Activated CD4-positive, alpha-beta T cell treated with anti-CD3 and anti-CD28 coated beads for 48 hours (primary cell): ENCODE measurements around the gene PLCXD3.
"Not testable (repeated sequence)": the region's sequence is repeated elsewhere in the genome, so short reads cannot be mapped to it uniquely, and the experiment has no call there.

ENCODE experiments used
- DNase-seq: peaks from one replicate; pipeline ENCODE4 v3.0.0-alpha.2; 2020

PLCXD3 gene

DNA sequence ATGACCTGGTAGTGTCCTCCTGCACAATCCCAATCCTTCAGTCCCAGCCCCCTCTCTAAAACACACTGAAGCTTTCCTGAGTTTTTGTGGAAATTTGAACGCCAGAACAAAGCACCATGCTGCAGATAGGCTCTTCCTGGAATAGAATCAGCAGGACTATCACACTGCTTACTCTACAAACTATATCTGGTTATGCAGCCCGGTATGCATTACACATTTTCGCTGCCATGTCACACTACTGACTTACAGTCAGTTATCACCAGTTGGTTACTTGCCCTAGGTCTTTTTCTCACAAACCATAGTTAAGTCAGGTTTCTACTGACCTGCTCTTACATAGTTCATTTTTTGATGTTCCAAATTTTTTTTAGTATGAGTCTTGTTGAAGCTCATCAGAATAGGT lies 24.9 kb downstream of the PLCXD3 start:
- no peak for DNase-seq

DNA sequence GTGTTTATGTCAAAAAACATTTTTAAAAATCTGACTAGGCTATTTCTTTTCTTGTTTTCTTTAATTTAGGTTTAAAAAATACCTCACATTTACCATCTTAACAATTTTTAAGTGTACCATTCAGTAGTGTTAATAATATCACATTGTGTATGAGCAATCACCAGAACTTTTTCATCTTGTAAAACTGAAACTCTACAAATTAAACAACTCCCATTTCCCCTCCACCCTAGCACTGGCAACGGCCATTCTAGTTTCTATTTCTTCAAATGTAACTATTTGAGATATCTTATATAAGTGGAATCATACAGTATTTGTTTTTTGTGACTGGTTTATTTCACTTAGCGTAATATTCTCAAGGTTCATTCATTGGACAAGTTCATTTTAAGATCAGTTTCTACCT lies 27.7 kb downstream of the PLCXD3 start:
- no peak for DNase-seq

DNA sequence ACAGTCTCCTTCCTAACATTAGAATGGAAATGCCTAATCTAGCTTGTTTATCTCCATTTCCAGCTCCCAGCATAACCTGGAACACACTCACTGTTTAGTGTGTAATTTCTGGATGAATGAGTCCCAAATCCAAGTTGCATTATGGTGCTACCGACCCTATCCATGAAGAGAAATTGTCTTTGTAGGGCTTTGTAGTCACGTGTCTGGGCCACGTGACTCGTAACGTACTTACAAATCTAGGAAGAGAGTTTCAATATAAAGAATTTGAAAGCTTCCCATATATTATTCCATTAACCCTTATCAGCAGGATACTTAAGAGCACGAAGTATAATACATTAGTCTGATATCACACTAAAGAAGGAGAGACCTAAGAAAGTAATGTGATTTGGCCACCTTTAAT lies 28.2 kb downstream of the PLCXD3 start:
- DNase-seq, result no peak

DNA sequence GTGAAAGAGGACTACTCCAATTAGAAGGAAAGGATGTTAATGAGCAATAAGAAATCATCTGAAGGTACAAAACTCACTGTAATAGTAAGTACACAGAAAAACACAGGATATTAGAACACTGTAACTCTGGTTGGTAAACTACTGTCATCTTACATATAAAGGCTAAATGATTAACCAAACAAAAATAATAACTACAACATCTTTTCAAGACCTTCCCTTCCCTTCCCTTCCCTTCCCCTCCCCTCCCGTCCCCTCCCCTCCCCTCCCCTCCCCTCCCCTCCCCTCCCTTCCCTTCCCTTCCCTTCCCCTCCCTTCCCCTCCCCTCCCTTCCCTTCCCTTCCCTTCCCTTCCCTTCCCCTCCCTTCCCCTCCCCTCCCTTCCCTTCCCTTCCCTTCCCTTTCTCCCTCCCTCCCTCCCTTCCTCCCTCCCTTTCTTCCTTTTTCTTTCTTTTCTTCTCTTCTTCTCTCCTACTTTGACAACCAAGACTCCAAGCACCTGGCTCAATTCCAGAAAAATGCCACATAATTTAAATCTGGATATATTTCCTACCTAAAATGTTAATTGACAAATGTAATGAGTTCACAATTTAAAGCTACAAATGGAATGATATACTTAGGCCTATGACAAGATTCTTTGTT lies 38.7 kb downstream of the PLCXD3 start:
- not testable (repeated sequence) for DNase-seq

DNA sequence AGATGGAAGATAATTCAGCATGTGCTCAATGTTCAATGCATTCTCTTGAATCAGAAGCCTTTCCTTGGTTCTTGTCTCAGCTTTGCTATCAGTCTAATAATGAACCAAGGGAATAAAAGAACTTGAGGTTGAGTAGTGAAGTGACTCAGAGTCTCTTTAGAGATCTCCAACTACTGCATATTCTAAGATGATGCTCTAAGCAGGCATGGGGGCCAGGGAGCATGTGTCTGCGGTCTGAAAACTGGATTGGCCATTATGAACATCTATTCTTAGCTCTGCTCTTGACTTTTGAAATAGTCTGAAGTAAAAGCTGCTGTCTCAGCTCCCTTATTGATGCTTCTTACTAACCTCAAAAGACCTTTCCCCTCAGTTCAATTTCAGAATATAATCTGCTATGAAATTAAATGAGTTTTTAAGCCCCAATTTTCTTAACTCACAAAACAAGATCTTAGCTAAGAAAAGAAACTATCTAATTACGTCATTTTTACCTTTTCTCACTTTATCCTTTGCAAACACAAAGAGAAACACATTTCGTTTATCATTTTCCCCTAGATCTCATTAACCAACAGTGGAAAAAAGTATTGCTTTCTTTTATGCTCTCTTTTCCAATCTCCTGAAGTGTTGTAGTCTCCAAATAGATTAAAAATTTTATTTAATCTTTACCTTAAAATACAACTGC lies 44.8 kb downstream of the PLCXD3 start:
- DNase-seq, result no peak

DNA sequence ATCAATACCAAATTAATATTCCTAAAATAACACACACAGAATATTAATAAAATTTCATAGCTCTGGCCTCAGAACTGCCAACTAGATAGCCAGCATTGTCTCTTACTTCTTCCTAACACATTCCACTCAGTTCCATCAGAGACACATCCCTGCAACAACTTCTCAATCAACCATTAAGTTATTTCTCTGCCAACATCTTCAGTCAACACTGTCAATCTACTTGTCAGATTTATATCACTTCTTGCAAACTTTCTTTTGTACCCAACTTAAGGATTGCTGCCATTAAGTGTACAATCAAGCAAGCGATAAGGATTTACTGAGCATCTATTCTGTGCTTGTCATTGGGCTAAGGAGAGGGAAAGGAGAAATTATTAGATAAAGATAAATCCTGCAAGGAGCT lies 50.8 kb downstream of the PLCXD3 start:
- no peak for DNase-seq

DNA sequence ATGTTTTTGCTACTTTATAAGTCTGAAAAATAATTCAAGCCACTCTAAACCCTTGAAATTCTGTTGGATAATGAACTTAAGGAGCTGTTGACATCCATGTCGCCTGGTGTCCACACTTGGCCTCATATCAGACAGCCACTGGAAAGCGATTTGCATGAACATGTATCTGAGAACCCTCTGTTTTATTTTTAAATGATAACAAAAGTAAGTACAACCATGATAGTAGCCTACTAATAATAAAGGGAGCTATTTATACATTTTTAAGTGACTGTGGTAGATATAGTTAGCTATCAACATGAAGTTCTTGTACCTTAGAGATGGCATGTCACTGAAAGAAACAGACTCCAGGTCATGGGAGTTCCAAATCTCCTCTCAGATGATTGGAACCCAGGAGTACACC lies 53.3 kb downstream of the PLCXD3 start:
- DNase-seq, result no peak

DNA sequence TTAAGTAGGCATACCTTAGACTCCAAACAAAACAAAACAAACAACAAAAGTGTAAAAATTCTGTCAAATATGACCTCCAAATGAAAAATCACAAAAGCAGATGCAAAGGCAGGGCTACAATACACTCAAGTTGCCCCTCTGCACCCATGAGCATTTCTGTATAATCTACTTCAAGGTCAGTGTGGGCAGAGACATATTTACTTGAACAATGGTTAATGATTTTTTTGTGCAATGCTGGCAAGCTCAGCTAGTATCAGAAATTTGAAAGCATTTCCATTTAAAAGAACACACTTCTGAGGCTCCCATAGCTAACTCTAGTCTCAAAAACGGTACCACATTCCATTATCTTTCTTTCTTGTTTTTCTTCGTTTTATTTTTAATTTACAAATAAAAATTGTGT lies 57.9 kb downstream of the PLCXD3 start:
- no peak for DNase-seq

DNA sequence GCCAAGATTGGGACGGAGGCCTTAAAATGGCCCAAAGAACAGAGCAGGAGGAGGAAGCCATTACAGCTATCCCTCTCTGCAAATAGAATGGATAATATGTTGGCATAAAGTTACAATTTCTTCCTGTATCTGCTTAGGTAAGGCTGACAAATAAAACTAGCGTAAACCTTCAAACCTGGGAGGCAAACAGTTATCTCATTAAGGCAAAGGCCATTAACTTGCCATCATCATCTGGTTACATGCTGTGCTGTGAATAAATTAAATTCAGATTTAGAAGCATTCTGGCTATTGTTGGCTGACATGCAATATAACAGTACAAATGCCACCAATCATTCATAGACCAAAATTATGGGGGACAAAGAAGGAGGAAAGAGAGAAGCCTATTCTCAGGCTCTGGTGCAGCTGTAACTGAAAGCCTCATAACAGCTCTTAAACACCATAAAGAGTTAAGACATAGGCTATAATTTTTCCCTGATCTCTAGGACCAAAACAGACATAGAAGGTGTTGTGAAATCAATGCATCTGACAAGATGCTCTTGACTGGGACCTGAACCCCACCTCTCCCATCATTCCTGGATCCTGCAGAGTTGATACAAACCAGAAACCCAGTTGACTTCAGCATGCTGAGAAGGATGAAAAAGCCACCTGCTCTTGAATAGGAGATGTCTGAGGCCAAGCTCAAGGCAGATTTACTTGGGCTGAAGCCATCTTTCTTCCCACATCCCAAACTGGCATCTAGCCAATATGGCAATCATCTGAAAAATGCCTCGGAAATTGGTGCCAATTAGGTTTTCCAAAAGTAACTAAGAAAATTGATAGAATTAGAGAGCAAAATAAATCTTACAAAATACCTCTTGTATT lies 62.5 kb downstream of the PLCXD3 start:
- no peak for DNase-seq

DNA sequence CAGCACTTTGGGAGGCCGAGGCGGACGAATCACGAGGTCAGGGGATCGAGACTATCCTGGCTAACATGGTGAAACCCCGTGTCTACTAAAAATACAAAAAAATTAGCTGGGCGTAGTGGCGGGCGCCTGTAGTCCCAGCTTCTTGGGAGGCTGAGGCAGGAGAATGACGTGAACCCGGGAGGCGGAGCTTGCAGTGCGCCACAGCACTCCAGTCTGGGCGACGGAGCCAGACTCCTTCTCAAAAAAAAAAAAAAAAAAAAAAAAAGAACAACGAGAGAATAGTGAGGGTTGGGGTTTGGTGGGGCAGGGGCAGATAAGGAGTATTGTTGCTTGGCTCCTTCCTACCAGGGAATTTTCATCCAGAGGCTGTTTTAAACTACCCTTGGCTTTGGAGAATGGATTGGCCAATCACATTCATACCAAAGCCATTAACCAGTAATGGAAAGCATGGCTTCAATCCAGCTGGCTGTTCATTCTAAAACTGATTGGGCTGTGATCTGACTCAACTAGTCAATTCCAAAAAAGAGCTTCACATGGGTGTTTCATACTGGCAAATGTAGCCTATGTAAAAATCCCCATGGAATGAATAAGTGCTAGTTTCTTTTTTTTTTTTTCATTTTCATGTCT lies 64.4 kb downstream of the PLCXD3 start:
- DNase-seq, result no peak

DNA sequence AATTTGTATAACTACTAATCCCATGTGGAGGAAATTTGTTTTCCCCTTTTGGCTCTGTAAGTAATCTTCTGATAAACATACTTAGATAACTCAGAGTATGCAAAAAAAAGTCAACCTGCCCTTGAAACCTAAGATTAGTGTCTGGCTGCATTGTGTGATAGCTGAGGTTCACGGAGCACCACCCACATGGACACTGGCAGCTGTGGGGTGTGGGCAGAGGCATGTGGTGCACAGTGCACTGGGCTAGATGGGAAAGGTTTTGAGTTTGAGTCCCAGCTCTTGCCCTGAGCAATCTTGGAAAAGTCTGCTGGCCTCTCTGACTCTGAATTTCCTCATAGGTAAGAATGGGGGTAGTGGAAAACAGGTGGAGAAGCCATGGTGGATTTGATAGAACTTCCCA lies 75.1 kb downstream of the PLCXD3 start:
- no peak for DNase-seq

DNA sequence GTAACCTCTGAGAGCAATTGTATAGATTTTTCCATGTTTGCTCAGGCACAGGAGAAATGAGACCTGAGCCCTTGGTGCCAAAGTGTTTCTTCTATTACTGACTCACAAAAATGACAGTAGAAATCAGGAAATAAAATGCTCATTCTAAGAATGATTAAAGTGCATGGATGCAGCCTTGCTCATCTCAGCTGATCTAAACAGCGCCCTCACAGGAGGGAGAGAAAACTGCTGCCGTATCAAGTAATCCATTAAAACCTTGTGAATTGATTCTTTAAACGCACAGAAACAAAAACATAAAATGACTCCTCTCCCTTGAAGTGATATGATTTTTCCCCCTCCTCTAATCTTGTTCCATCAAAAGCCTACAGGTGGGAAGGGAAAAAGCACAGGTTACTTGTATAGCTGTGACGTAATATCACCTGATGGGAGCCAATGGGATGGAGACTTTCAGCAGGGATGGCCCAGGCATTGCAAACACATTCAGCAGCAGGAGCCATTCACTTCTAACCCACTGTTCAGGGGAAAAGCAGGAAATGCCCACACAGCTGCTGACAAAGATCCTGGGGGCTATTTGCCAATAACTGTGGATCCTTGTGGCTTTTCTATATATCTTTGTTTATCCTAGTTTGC lies 76.7 kb downstream of the PLCXD3 start:
- DNase-seq, result no peak

DNA sequence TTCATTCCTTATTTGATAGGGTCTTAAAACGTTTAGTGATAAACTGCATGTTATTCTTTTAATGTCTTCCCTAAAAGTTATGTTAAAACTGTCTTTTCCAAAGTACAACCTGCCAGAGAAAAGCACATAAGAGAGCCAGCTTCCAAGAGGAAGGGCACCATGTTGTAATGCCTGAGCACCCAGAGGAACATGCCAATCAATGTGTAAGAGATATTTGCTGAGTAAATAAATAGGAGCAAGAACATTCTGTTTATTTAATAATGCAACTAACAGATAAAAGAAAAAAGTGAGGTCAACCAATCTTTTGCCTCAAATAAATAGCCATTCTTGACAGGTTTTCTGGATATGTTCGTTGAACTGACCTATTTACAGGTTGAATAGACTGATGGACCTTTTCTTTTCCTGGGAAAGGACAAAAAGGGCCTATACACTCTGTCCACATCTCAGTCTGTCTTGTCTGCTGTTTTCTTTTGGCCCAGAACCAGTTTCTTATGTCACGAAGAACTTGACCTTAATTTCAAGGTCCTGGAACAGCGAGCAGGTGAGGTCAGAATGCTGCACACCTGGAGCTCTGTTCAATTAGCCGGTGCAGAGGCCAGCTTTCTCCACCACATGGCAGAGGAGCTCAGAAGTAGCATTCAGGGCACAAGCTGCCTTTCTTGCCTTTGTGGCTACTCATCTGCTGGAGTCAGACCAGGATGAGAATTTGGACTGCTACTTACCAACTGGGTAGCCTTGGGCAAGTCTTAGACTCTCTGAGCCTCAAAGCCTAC lies 77.7 kb downstream of the PLCXD3 start:
- no peak for DNase-seq

DNA sequence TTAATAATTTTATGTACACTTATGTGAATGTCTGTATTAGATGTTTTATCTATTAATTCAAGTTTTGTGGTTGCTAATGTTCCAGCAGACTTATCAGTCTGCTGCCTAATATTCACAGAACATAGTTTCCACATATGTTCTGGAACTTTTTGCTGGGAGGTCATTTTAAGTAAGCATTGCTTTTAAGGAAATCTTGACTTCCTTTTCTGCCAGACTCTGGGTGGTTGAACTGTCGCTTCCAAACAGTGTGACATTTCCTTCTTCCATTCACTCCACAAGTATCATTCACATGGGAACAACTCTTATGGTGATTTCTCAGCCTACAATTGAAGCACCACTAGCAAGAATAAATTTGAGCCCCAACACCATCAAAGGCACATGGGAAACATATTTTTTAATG lies 82.9 kb downstream of the PLCXD3 start:
- no peak for DNase-seq

DNA sequence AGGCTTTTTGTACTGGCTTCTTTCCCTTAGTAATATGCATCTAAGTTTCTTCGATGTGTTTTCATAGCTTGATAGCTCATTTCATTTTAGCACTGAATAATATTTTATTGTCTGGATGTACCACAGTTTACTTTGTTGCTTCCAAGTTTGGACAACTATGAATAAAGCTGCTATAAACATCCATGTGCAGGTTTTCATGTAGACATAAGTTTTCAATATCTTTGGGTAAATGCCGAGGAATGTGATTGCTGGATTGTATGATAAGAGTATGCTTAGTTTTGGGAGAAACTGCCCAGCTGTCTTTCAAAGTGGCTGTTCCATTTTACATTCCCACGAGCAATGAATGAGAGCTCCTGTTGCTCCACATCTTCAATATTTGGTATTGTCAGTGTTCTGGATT lies 84.7 kb downstream of the PLCXD3 start:
- DNase-seq, result no peak

DNA sequence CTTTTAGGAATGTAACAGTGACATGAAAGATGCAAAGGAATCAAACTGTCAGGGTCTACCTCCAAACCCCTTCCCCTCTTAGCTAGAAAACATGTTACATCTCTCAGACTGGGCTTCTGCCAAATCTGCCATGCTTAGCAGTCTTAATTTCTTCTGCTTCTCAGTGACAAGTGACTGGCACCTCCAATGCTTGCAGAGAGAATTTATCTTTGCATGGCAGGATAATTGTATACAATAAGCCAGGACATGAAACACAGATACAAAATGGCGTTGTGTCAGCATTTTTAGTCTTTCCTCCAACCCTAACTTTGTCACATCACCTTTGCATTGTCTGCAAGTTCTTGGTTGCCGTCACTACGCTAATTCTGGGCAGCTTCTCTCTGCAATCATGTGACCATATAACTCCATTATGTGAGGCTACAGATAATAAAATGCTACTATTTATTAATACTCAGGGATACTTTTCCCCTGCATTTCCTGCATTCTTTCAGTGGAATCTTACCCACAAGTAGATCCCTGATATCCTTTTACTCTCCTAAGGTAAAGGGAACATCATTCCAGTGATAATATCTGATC lies 89.8 kb downstream of the PLCXD3 start:
- no peak for DNase-seq

DNA sequence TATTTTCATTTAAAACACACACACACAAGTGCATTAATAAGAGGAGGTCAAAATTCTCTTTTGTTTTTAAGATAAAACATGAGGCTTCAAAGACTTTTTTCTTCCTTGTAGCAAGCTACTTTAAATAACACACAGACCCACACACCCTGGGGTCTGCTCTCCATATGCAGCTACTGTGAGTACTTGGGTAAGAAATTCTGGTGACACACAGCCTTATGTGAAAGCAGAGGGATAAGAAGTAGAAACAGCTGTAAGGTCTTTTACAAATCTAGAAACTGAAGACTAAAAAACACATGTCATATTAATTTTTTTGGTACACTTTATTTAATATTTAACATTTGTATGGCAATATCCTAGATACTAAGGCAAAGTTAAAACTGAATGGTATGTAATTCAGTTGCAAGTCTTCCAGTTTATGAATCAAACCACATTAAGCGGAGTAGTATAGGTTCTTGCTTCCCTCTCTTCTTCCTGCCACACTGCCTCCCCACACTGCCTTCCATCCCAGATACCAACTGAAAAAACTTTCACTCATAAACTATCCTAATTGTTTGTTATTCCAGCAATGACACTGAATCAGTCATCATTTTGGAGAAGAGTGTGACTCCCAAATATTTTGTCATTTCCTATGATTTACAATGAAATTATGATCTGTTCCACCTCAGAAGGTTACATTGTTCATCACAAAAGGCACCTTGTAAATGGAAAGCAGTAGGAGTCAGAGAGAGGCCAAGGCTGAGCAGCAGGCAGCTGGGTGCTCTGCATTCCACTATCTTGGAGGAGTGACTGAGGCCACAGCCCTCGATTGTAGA lies 92.0 kb downstream of the PLCXD3 start:
- no peak for DNase-seq

DNA sequence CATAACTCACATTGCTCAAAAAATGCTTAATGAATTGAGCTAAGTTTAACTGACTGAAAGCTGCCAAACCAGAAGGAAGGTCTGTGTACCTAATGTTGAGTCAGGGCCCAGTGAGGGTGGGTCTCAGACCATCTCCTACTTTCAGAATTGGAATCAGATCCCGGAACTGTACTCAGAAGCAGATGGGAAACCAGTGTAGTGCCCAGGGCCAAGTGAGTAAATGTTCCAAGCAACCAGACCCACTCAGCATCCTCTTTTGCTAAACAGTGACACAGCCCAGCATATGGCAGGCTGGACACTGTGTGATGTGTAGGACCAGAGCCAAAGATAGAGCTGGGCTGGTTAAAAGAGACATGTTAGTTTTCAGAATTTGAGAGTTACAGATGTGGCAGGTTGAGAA lies 94.1 kb downstream of the PLCXD3 start:
- no peak for DNase-seq

DNA sequence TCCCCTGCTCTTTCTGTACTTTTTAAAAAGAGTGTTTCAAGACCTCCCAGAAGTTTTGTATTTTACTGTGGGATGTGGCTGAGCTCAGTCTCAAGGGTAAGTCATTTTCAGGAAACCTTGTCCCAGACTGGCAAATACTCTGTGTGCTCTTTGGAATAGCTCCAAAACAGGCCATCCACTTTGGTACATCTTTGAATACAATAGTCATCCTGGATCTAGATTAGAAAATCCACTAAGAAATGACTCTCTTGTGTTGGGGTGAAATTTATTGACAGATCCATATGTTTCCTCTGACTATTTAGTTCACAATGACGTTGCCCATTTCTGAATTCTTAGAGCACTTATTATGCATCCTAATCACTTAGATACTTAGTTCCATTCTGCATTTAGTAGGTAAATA lies 95.2 kb downstream of the PLCXD3 start:
- DNase-seq, result no peak

DNA sequence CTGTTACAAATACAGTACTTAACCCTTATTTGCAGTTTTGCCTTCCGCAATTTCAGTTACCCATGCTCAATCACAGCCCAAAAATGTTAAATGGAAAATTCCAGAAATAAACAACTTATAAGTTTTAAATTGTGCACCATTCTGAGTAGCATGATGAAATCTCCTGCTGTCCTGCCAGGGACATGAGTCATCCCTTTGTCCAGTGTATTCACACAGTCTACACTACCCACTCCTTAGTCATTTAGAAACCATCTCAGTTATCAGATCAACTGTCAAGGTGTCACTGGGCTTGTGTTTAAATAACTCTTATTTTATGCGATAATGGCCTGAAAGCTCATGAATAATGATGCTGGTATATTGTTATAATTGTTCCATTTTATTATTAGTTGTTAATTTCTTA lies 95.8 kb downstream of the PLCXD3 start:
- DNase-seq, result no peak

DNA sequence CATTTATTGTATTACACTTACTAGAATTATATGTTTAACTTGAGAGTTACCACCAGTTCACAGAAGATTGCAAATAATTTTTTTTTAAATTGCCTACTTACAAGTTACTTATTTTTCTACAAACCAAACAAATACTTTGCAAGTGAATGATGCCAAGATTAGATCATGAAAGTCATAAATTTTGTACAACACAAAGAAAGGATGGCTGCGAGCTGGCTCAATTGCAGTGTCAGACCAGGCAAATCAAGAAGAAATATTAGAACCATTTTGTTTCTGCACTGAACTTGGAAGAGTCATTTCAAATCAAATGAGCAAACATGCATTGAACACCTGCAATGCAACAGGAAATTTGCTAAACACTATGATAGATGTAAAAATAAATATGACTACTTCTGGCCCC lies 97.3 kb downstream of the PLCXD3 start:
- DNase-seq, result no peak
